HepG2 (cell line): ENCODE data around the gene KCNIP3. TPM values are rescaled to one million over a fixed set of nuclear protein-coding genes. Genes with fewer than 3 reads are reported as not detected.

Experiments used
- ATAC-seq: fragments of 200-7000 bp; cut with Tn5 transposase; 3 replicates; pipeline ENCODE4 v1.9.1; 2020; ENCODE audit warnings: mild to moderate bottlenecking, moderate library complexity
- BruUV-seq: library from RNA; stranded (reverse); fragments of 400-500 nt; replicated peaks from 2 replicates; lab custom pipeline; 2021; lab: Mats Ljungman, UMichigan
- CTCF ChIA-PET: fragments of 300-600 bp; formaldehyde crosslinking; extraction: SDS; loops from one replicate; lab custom pipeline; 2021; ENCODE audit warnings: low total read pairs, inconsistent platforms, low intra/inter-chr PET ratio; lab: Yijun Ruan, JAX
- POLR2A ChIA-PET: fragments of 350-600 bp; sonication (Branson Sonifier 250); formaldehyde crosslinking; loops from one replicate; lab custom pipeline; 2020; ENCODE audit warnings: antibody characterized with exemption, inconsistent platforms; lab: Yijun Ruan, JAX
- DNase-seq: peaks from one replicate; pipeline ENCODE4 v3.0.0-alpha.2; 2015; ENCODE audit warnings: low spot score
- FAIRE-seq: peaks from 3 replicates; lab custom pipeline; 2011; peaks lifted over from hg19 to GRCh38; lab: Jason Lieb, UNC
- H2AFZ ChIP-seq: one replicate; pipeline ENCODE4 v1.6.1; 2011; ENCODE audit warnings: low read length, inconsistent platforms
- H3K27ac ChIP-seq: fragments of 300-600 bp; 3 replicates; pipeline ENCODE4 v1.8.0; 2011; ENCODE audit warnings: mixed run types, mild to moderate bottlenecking, mixed read lengths, low read length, inconsistent platforms; ENCODE audit not compliant: insufficient read depth; ENCODE audit errors: extremely low read length
- H3K27me3 ChIP-seq, 2 experiments: fragments of 200-600 bp in 1 of 2; 2 replicates in 1 of 2; 3 replicates in 1 of 2; pipeline versions ENCODE4 v1.6.0 to v1.8.0; 2011; ENCODE audit warnings: low read length in 2 of 2, mild to moderate bottlenecking in 2 of 2, moderate library complexity in 2 of 2, inconsistent platforms in 1 of 2; ENCODE audit not compliant: insufficient read depth in 2 of 2, control insufficient read depth in 1 of 2
- H3K36me3 ChIP-seq, 2 experiments: fragments of 200-600 bp in 1 of 2; replicated peaks in 1 of 2; 2 replicates in 1 of 2; 3 replicates in 1 of 2; pipeline versions ENCODE4 v1.5.1 to v1.8.0; 2011; ENCODE audit warnings: low read length in 2 of 2, inconsistent platforms in 1 of 2; ENCODE audit not compliant: insufficient read depth in 2 of 2, control insufficient read depth in 1 of 2
- H3K4me1 ChIP-seq: 2 replicates; pipeline ENCODE4 v1.5.1; 2012; ENCODE audit warnings: low read length, inconsistent platforms; ENCODE audit not compliant: insufficient read depth
- H3K4me2 ChIP-seq: 2 replicates; pipeline ENCODE4 v1.6.0; 2011; ENCODE audit warnings: low read depth, low read length, inconsistent platforms
- H3K4me3 ChIP-seq, 3 experiments: fragments of 200-600 bp in 1 of 3; sonication (generic), shearing (Covaris generic) in 1 of 3; replicated peaks in 1 of 3; 2 replicates each; pipeline ENCODE4 v1.5.1; 2011 to 2016; ENCODE audit warnings: low read length in 3 of 3, inconsistent platforms in 2 of 3, low read depth in 2 of 3, mild to moderate bottlenecking in 2 of 3, control low read depth in 1 of 3, mixed read lengths in 1 of 3; ENCODE audit not compliant: insufficient read depth in 1 of 3
- H3K79me2 ChIP-seq: one replicate; pipeline ENCODE4 v1.6.1; 2011; ENCODE audit warnings: low read length, inconsistent platforms; ENCODE audit not compliant: insufficient read depth
- H3K9ac ChIP-seq: 2 replicates; pipeline ENCODE4 v1.6.0; 2011; ENCODE audit warnings: mild to moderate bottlenecking, low read depth, low read length, inconsistent platforms; ENCODE audit not compliant: insufficient read depth
- H3K9me3 ChIP-seq: 2 replicates; pipeline ENCODE4 v1.5.1; 2012; ENCODE audit warnings: mild to moderate bottlenecking, low read length
- H4K20me1 ChIP-seq: 2 replicates; pipeline ENCODE4 v1.6.0; 2011; ENCODE audit warnings: inconsistent platforms, mild to moderate bottlenecking, low read length, moderate library complexity; ENCODE audit not compliant: insufficient read depth
- FOXK2 ChIP-seq: fragments of 450-650 bp; IDR thresholded peaks from 2 replicates; pipeline ENCODE4 v1.6.1; 2016
- PHF5A ChIP-seq: IDR thresholded peaks from one replicate; pipeline ENCODE4 v1.6.1; 2018; ENCODE audit warnings: low read depth, missing genetic modification reagents; ENCODE audit not compliant: unreplicated experiment
- RARA ChIP-seq: IDR thresholded peaks from 2 replicates; pipeline ENCODE4 v1.6.1; 2016; ENCODE audit warnings: missing genetic modification reagents, missing compliant biosample characterization
- RFX5 ChIP-seq: IDR thresholded peaks from 2 replicates; pipeline ENCODE4 v1.6.1; 2011; ENCODE audit warnings: low read depth, low read length, improper control_type of control experiment
- SIN3A ChIP-seq: IDR thresholded peaks from 2 replicates; pipeline ENCODE4 v1.6.1; 2011; ENCODE audit warnings: low read depth, mild to moderate bottlenecking, control low read depth, low read length, borderline replicate concordance
- ZBTB7B ChIP-seq: sonication (generic); formaldehyde crosslinking; IDR thresholded peaks from 2 replicates; pipeline ENCODE4 v1.4.0; 2020; ENCODE audit warnings: missing genetic modification reagents
- ZFP41 ChIP-seq: sonication (generic); formaldehyde crosslinking; IDR thresholded peaks from 2 replicates; pipeline ENCODE4 v1.4.0; 2020; ENCODE audit warnings: mild to moderate bottlenecking, missing genetic modification reagents, borderline replicate concordance
- ZFP90 ChIP-seq: sonication (generic); formaldehyde crosslinking; IDR thresholded peaks from 2 replicates; pipeline ENCODE4 v1.8.0; 2022; ENCODE audit warnings: missing genetic modification reagents, mild to moderate bottlenecking, inconsistent platforms, borderline replicate concordance
- ZNF460 ChIP-seq: sonication (generic); formaldehyde crosslinking; IDR thresholded peaks from 2 replicates; pipeline ENCODE4 v1.5.1; 2020; ENCODE audit warnings: missing genetic modification reagents, mild to moderate bottlenecking, borderline replicate concordance
- WGBS: methylation state at CpG from one replicate; pipeline ENCODE4 v1.1.6; 2017; ENCODE audit warnings: low lambda C conversion rate; 5-methylcytosine and 5-hydroxymethylcytosine counted together
- in situ Hi-C: cut with HindIII; loops from 2 replicates; pipeline ENCODE4 v1.10.0; 2017; ENCODE audit warnings: low pct_unique_long_range_greater_than_20kb; ENCODE audit not compliant: extremely low pct_ligation_motif_present
- intact Hi-C: fragments of 100-400 bp; cut with micrococcal nuclease; formaldehyde crosslinking; loops from one replicate; pipeline ENCODE4 v1.10.0; 2022; ENCODE audit not compliant: unreplicated experiment
- polyA plus RNA-seq, 8 experiments: library from polyadenylated mRNA; depleted of rRNA in 3 of 8; stranded (reverse) in 7 of 8; unstranded in 1 of 8; fragments of >200 nt; fragmentation: Illumina TruSeq in 4 of 8; extraction: Trizol in 4 of 8; gene quantifications; 2 replicates each; pipeline versions ENCODE4 v1.2.1 to v1.2.3, GENCODE V29; 2011 to 2016; ENCODE audit warnings: low read depth in 4 of 8, missing spikeins in 1 of 8, mixed read lengths in 1 of 8; ENCODE audit not compliant: insufficient read depth in 1 of 8
- total RNA-seq, 5 experiments: library from RNA; depleted of rRNA; stranded (reverse); fragments of >200 nt; fragmentation: Illumina TruSeq; extraction: Trizol; gene quantifications; 2 replicates each; pipeline ENCODE4 v1.2.3, GENCODE V29; 2016; ENCODE audit warnings: low read depth in 1 of 5
- TF ChIP-seq, protein P1 (sequence below): sonication (generic); formaldehyde crosslinking; IDR thresholded peaks from 2 replicates; pipeline ENCODE4 v1.8.1; 2023; ENCODE audit warnings: mild to moderate bottlenecking, missing genetic modification reagents, borderline replicate concordance
- TF ChIP-seq, protein P2 (sequence below): sonication (generic); formaldehyde crosslinking; IDR thresholded peaks from 2 replicates; pipeline ENCODE4 v1.9.0; 2021; ENCODE audit warnings: mild to moderate bottlenecking, missing genetic modification reagents

The KCNIP3 gene
- total and polyA plus RNA-seq, 2 of the 13 experiments (the other 11 are each of a cell fraction or from before 2014, with no cell fraction given) = not detected

DNA sequence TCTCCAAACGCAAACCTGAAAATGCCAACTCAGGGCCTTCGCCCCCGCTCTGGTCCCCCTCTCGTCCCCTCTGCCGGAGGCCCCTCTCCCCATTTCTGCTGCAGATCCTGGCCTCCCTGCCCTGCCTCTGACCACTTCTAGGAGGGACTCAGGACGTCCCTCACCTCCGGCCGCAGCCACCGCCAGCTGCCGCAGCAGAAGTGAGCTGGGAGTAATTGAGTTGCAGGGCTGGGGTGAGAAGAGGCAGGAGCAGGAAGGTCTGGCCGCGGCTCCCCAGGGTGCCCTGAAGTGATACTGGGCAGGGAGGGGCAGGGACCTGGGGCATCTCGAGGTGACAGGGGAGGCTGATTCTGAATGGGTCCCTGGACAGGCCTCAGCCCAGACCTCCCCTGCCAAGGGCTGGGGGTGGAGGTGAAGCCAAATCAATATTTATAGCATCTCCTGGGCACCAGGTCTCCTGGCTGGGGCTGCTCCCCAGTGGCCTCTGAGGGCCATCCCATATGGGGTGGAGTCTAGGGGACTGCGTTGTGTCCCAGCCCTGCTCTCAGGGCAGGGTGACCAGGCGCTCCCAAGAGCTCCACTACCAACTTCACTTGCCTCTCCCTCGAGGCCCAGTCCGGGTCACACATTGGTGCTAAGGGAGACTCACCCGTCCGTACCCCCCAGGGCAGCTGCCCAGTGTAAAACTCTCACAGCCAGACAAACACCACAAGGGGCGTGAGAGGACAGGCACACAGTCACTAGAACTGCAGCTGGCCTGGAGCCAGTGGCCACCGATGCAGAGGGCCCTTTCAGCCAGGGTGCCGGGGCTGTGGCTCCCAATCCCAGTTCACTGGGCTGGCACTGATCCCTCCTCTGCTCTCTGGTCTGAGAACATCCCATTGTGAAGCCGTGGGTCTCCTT, 33.0 kb downstream of the KCNIP3 start (continued):
- TF ChIP-seq ZFP41 (CRISPR knock-in tag) = no peak
- TF ChIP-seq RFX5 = no peak
- no peak for TF ChIP-seq RARA (CRISPR knock-in tag)
- TF ChIP-seq, protein P1, sequence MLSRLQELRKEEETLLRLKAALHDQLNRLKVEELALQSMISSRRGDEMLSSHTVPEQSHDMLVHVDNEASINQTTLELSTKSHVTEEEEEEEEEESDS (CRISPR knock-in tag) = no peak
- TF ChIP-seq FOXK2 = no peak

DNA sequence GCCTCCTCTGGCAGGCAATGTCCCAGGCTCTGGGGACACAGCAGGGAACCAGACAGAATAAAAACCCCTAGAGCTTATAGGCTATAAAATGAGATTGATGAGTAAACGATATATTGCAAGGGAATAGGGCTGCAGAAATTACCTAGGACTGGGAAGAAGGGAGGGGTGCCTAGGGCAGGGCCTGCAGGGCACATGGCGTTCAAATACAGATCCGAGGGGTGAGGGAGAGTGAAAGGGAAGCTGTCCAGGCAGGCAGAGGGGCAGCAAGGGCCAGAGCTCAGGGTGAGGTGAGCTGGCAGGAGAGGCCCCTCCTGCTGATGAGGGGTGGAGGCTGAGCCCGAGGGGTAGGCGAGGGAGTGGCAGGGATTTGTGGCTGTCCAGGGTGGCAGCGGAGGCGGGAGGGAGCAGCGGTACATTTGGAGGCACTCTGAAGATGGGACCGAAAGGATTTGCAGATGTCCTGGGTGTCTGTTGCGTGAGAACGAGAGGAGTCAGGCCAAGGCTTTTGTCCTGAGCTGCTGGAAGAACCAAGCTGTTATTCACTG, 33.7 kb downstream of the KCNIP3 start:
- intact Hi-C loops (no loop called here), in situ Hi-C loops (no loop called here)
- CTCF ChIA-PET = no interaction called here
- 41% methylated on average over 11 of the region's 11 CpGs for WGBS
- peaks cover 3 to 19% of the 10 kb centered on the region in 2 experiments; a peak in 4 of 5 replicates for H3K27me3 ChIP-seq
- BruUV-seq = no TSS peak
- H3K4me2 ChIP-seq = no peak overlapping the region
- no peak for ATAC-seq
- no peak for FAIRE-seq
- no peak overlapping the region for H2AFZ ChIP-seq
- H3K79me2 ChIP-seq = no peaks in the 10 kb centered on the region
- no peaks in the 10 kb centered on the region for H3K9me3 ChIP-seq
- H3K4me1 ChIP-seq = no peaks in the 10 kb centered on the region
- H3K36me3 ChIP-seq = no peaks in the 10 kb centered on the region
- POLR2A ChIA-PET = no interaction called here
- H3K27ac ChIP-seq = no peak overlapping the region
- H3K9ac ChIP-seq = no peak overlapping the region
- no peak for DNase-seq
- H3K4me3 ChIP-seq = no peak overlapping the region
- no peaks in the 10 kb centered on the region for H4K20me1 ChIP-seq
- TF ChIP-seq PHF5A (CRISPR knock-in tag) (no peak), SIN3A (no peak), ZBTB7B (CRISPR knock-in tag) (no peak), ZFP90 (CRISPR knock-in tag) (no peak), ZNF460 (CRISPR knock-in tag) (no peak)
- TF ChIP-seq, protein P2, sequence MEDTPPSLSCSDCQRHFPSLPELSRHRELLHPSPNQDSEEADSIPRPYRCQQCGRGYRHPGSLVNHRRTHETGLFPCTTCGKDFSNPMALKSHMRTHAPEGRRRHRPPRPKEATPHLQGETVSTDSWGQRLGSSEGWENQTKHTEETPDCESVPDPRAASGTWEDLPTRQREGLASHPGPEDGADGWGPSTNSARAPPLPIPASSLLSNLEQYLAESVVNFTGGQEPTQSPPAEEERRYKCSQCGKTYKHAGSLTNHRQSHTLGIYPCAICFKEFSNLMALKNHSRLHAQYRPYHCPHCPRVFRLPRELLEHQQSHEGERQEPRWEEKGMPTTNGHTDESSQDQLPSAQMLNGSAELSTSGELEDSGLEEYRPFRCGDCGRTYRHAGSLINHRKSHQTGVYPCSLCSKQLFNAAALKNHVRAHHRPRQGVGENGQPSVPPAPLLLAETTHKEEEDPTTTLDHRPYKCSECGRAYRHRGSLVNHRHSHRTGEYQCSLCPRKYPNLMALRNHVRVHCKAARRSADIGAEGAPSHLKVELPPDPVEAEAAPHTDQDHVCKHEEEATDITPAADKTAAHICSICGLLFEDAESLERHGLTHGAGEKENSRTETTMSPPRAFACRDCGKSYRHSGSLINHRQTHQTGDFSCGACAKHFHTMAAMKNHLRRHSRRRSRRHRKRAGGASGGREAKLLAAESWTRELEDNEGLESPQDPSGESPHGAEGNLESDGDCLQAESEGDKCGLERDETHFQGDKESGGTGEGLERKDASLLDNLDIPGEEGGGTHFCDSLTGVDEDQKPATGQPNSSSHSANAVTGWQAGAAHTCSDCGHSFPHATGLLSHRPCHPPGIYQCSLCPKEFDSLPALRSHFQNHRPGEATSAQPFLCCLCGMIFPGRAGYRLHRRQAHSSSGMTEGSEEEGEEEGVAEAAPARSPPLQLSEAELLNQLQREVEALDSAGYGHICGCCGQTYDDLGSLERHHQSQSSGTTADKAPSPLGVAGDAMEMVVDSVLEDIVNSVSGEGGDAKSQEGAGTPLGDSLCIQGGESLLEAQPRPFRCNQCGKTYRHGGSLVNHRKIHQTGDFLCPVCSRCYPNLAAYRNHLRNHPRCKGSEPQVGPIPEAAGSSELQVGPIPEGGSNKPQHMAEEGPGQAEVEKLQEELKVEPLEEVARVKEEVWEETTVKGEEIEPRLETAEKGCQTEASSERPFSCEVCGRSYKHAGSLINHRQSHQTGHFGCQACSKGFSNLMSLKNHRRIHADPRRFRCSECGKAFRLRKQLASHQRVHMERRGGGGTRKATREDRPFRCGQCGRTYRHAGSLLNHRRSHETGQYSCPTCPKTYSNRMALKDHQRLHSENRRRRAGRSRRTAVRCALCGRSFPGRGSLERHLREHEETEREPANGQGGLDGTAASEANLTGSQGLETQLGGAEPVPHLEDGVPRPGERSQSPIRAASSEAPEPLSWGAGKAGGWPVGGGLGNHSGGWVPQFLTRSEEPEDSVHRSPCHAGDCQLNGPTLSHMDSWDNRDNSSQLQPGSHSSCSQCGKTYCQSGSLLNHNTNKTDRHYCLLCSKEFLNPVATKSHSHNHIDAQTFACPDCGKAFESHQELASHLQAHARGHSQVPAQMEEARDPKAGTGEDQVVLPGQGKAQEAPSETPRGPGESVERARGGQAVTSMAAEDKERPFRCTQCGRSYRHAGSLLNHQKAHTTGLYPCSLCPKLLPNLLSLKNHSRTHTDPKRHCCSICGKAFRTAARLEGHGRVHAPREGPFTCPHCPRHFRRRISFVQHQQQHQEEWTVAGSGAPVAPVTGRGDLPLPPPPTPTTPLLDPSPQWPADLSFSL (CRISPR knock-in tag) = no peak
